HL-60/S4 treated with phorbol 12-myristate 13-acetate at 8.2 ng/mL for 4 days and 3 days (cell line): Measurements from ENCODE around the gene ACAA2.

Experiments used
- in situ Hi-C: fragments of 300-500 bp; cut with MboI; formaldehyde crosslinking; loops from 2 replicates; pipeline ENCODE4 v1.15.0; 2022; ENCODE audit warnings: low sequenced_read_pairs

ACAA2 gene

DNA sequence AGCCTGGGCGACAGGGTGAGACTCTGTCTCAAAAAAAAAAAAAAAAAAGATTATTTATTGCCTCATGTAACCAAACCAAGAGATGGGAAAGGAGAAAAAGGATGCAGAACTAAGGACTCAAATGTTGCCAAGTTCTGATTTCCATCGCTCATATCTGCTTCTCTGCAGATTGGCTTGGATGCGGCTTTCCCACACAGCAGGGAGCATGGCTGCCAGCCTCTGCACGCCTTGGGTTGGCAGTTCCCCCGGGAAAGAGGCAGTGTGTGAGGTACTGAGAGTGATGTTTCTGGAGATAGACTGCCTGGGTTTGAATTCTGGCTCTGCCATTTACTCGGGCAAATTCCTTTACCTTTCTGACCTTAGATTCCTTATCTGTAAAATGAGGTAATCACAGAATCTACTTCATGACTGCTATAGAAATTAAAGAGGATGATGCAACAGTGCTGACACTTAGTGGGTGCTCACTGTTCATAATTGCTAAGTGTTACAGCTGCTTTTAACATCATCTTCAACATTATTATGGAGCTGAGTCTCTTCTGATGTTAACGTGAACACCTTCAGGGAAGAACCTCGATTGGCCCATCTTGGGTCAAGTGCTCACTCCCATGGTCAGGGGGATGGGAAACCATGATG lies 68.8 kb downstream of the ACAA2 start:
- in situ Hi-C loops = no loop called here

DNA sequence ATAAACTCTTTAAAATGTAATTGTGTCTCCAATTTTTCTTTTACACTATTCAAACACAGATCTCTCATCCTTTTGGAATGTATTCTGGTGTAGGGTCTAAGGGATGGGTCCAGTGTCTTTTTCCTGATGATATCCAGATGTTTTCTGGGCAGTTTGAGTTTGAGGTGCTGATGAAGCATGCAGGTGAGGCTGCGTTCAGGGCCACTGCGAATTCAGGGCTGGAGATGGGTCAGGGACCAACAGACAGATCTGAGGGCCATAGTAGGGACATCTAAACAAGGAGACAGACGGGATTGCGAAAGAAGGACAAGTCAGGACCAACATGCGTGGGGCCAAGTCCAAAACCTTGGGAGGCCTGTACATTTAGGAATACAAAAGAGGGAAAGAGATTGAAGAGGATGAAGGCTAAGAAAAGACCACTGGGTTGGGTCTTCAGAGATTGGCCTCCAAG lies 70.2 kb downstream of the ACAA2 start:
- in situ Hi-C loops = no loop called here

- in situ Hi-C loops = no loop called here
Measured at GRCh38 chr18:49742316-49743116, 70.8 kb downstream of the ACAA2 start.

- in situ Hi-C loops = no loop called here
Measured at GRCh38 chr18:49739275-49739674, 74.1 kb downstream of the ACAA2 start.

- in situ Hi-C loops = no loop called here
Measured at GRCh38 chr18:49738721-49739120, 74.6 kb downstream of the ACAA2 start.

- in situ Hi-C loops = no loop called here
Measured at GRCh38 chr18:49734836-49735235, 78.5 kb downstream of the ACAA2 start.

- in situ Hi-C loops = no loop called here
Measured at GRCh38 chr18:49733896-49734585, 79.3 kb downstream of the ACAA2 start.

DNA sequence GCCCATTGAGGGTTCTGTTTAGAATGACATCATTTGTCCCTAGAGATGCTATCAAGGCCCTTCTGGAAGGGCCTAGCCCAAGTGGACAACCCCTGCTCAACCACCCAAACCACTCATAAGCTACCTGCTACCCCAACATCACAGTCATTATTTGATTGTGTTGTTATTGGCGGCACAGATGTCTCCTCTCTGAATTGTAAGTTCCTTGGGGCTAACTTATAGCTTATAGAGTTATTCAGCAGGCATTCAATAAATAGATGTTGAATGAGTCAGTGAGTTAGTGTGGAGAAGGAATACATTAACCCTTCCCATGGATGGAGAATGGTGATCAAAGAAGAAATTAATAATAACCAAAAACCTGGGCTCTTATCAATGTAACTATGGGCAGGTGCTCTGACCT lies 80.0 kb downstream of the ACAA2 start:
- in situ Hi-C loops = no loop called here
